Measurements from ENCODE around the gene TMEM204. TPM values are rescaled to one million over a fixed set of nuclear protein-coding genes. Genes with fewer than 3 reads are reported as not detected.

The TMEM204 gene
- total RNA-seq, 1 experiment from 2014 or later, result not detected

GRCh38 chr16:1601031-1601430 is 67.6 kb downstream of the TMEM204 start:
- no peak overlapping the region for H3K4me3 ChIP-seq
- H3K9me3 ChIP-seq (ENCODE audit: insufficient read depth, low read depth), result no peaks in the 10 kb centered on the region
- ChIA-PET POLR2A (ENCODE audit: unreplicated experiment) (no interaction called here), CTCF (no interaction called here)
- intact Hi-C loops (cut with micrococcal nuclease; ENCODE audit: unreplicated experiment), result no loop called here
- H3K9me2 ChIP-seq (ENCODE audit: insufficient read depth), result no peaks in the 10 kb centered on the region
- no peak overlapping the region for H2AFZ ChIP-seq
- H3K4me1 ChIP-seq (replicated peaks; ENCODE audit: insufficient read depth), result no peaks in the 10 kb centered on the region
- no peak for DNase-seq
- H3K36me3 ChIP-seq (ENCODE audit: low read depth), result no peaks in the 10 kb centered on the region
- no peaks in the 10 kb centered on the region for H3F3A ChIP-seq (ENCODE audit: insufficient read depth, low read depth)
- no TSS peak for BruUV-seq (replicated peaks)
- H3K4me2 ChIP-seq, result no peak overlapping the region
- H3K27ac ChIP-seq, result no peak overlapping the region
- no peaks in the 10 kb centered on the region for H4K20me1 ChIP-seq (ENCODE audit: insufficient read depth)
- no peak for TF ChIP-seq EZH2 (IDR thresholded peaks at IDR 0.05; ENCODE audit: low read depth)
- no peak for TF ChIP-seq CTCF (conservative IDR thresholded peaks at IDR 0.05)
- H3K79me2 ChIP-seq (ENCODE audit: low read depth), result no peaks in the 10 kb centered on the region
- no peaks in the 10 kb centered on the region for H3K27me3 ChIP-seq (ENCODE audit: insufficient read depth, low read depth)

- intact Hi-C loops (cut with micrococcal nuclease; ENCODE audit: unreplicated experiment), result no loop called here
- no peaks in the 10 kb centered on the region for H3F3A ChIP-seq (ENCODE audit: insufficient read depth, low read depth)
- TF ChIP-seq EZH2 (IDR thresholded peaks at IDR 0.05; ENCODE audit: low read depth), result no peak
- no peak for TF ChIP-seq CTCF (conservative IDR thresholded peaks at IDR 0.05)
- no peak overlapping the region for H2AFZ ChIP-seq
- no peaks in the 10 kb centered on the region for H3K27me3 ChIP-seq (ENCODE audit: insufficient read depth, low read depth)
- no peaks in the 10 kb centered on the region for H3K9me3 ChIP-seq (ENCODE audit: insufficient read depth, low read depth)
- no peak overlapping the region for H3K4me3 ChIP-seq
- POLR2A ChIA-PET (ENCODE audit: unreplicated experiment), result no interaction called here
- no peak overlapping the region for H3K4me2 ChIP-seq
- H3K79me2 ChIP-seq (ENCODE audit: low read depth), result no peaks in the 10 kb centered on the region
- H3K36me3 ChIP-seq (ENCODE audit: low read depth), result no peaks in the 10 kb centered on the region
- BruUV-seq (replicated peaks), result no TSS peak
- CTCF ChIA-PET, result no interaction called here
- no peak overlapping the region for H3K27ac ChIP-seq
- H3K4me1 ChIP-seq (replicated peaks; ENCODE audit: insufficient read depth), result no peaks in the 10 kb centered on the region
- no peak for DNase-seq
- H3K9me2 ChIP-seq (ENCODE audit: insufficient read depth), result no peaks in the 10 kb centered on the region
- no peaks in the 10 kb centered on the region for H4K20me1 ChIP-seq (ENCODE audit: insufficient read depth)
These were observed 68.0 kb downstream of the TMEM204 start for GRCh38 chr16:1601489-1601888.

- Histone ChIP-seq H3K9me3 (ENCODE audit: insufficient read depth, low read depth) (no peaks in the 10 kb centered on the region), H3K27me3 (ENCODE audit: insufficient read depth, low read depth) (no peaks in the 10 kb centered on the region), H3K36me3 (ENCODE audit: low read depth) (0 out of 2 replicates have a peak, but pooled peaks cover 3% of the 10 kb centered on the region), H3K9me2 (ENCODE audit: insufficient read depth) (no peaks in the 10 kb centered on the region), H3K4me3 (no peak overlapping the region), H3K4me1 (replicated peaks; ENCODE audit: insufficient read depth) (no peaks in the 10 kb centered on the region), H2AFZ (no peak overlapping the region), H3K4me2 (no peak overlapping the region), H3F3A (ENCODE audit: insufficient read depth, low read depth) (no peaks in the 10 kb centered on the region; the same call in 1 of the 2 replicates), H3K79me2 (ENCODE audit: low read depth) (no peaks in the 10 kb centered on the region), H4K20me1 (ENCODE audit: insufficient read depth) (no peaks in the 10 kb centered on the region), H3K27ac (no peak overlapping the region)
- TF ChIP-seq CTCF (conservative IDR thresholded peaks at IDR 0.05), result no peak
- TF ChIP-seq EZH2 (IDR thresholded peaks at IDR 0.05; ENCODE audit: low read depth), result no peak
- BruUV-seq (replicated peaks), result no TSS peak
- intact Hi-C loops (cut with micrococcal nuclease; ENCODE audit: unreplicated experiment), result no loop called here
- DNase-seq, result no peak
- CTCF ChIA-PET, result no interaction called here
- POLR2A ChIA-PET (ENCODE audit: unreplicated experiment), result interaction anchor here (0.7 kb wide), 1 partner anchor 39 kb away, joined by 4 read pairs; no protein-coding TSS in a partner anchor
These were observed 68.8 kb downstream of the TMEM204 start for GRCh38 chr16:1602285-1602684.

Other genes with a start within 250 kb of the TMEM204 start
- 218 and 271 TPM in 2 replicates for gene UBE2I, start 224.0 kb upstream of the TMEM204 start, total RNA-seq (2021)
- gene BAIAP3, start 200.0 kb upstream of the TMEM204 start, total RNA-seq (2021), result 35.0 and 47.3 TPM in 2 replicates
- 69.5 and 108 TPM in 2 replicates for gene TSR3, start 181.8 kb upstream of the TMEM204 start, total RNA-seq (2021)
- 40.6 and 50.7 TPM in 2 replicates for gene GNPTG, start 181.7 kb upstream of the TMEM204 start, total RNA-seq (2021)
- 111 and 112 TPM in 2 replicates for gene UNKL, start 119.0 kb upstream of the TMEM204 start, total RNA-seq (2021)
- 21.7 and 27.5 TPM in 2 replicates for gene UQCC4, start 112.9 kb upstream of the TMEM204 start, total RNA-seq (2021)
- not detected in 2 replicates for gene PERCC1, start 102.6 kb upstream of the TMEM204 start, total RNA-seq (2021)
- 2.4 and 2.8 TPM in 2 replicates for gene CCDC154, start 89.1 kb upstream of the TMEM204 start, total RNA-seq (2021)
- gene CLCN7, start 58.6 kb upstream of the TMEM204 start, total RNA-seq (2021), result 110 and 111 TPM in 2 replicates
- gene PTX4, start 44.7 kb upstream of the TMEM204 start, total RNA-seq (2021), result 0.39 TPM in 1 of 2 replicates, not detected in the other
- 56.0 and 67.6 TPM in 2 replicates for gene TELO2, start 40.3 kb upstream of the TMEM204 start, total RNA-seq (2021)
- 43.8 and 47.6 TPM in 2 replicates for gene IFT140, start 78.4 kb downstream of the TMEM204 start, total RNA-seq (2021)
- 19.3 and 22.7 TPM in 2 replicates for gene CRAMP1, start 78.7 kb downstream of the TMEM204 start, total RNA-seq (2021)
- 199 and 244 TPM in 2 replicates for gene JPT2, start 144.6 kb downstream of the TMEM204 start, total RNA-seq (2021)
- gene MAPK8IP3, start 172.5 kb downstream of the TMEM204 start, total RNA-seq (2021), result 119 and 125 TPM in 2 replicates
- gene NME3, start 237.9 kb downstream of the TMEM204 start, total RNA-seq (2021), result 49.0 and 87.8 TPM in 2 replicates
- gene EME2, start 239.1 kb downstream of the TMEM204 start, total RNA-seq (2021), result 24.2 and 32.4 TPM in 2 replicates
- gene MRPS34, start 239.5 kb downstream of the TMEM204 start, total RNA-seq (2021), result 201 and 247 TPM in 2 replicates
- gene SPSB3, start 248.9 kb downstream of the TMEM204 start, total RNA-seq (2021), result 58.2 and 86.6 TPM in 2 replicates
- 80.0 and 103 TPM in 2 replicates for gene NUBP2, start 249.3 kb downstream of the TMEM204 start, total RNA-seq (2021)

Measured in PC-9 (cell line).